GM21390 (cell line): Measurements from ENCODE around the gene AMOTL1.

ENCODE experiments used
- ATAC-seq: cut with Tn5 transposase; IDR thresholded peaks from one replicate; pipeline ENCODE4 v1.9.1; 2021; ENCODE audit not compliant: unreplicated experiment

AMOTL1 gene

DNA sequence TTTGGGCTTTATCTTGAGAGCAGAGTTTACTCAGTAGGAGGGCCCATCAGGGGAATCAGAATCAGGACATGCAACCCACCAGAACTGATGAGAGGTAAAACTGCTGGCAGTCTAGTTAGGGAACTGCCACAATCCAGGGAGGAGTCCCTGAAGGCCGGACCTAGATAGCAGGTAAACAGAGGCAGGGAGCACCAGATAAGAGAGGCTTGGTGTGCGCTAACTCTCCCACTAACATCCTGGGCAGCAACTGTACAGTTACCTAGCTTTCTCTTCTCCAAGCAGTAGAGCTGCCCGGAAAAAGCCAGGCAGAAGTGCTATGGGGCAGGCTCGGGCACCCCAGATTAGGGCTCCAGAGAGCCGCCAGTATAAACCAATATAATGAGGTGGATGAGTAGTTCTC, 865 bp upstream of the AMOTL1 start:
- ATAC-seq, result no peak

DNA sequence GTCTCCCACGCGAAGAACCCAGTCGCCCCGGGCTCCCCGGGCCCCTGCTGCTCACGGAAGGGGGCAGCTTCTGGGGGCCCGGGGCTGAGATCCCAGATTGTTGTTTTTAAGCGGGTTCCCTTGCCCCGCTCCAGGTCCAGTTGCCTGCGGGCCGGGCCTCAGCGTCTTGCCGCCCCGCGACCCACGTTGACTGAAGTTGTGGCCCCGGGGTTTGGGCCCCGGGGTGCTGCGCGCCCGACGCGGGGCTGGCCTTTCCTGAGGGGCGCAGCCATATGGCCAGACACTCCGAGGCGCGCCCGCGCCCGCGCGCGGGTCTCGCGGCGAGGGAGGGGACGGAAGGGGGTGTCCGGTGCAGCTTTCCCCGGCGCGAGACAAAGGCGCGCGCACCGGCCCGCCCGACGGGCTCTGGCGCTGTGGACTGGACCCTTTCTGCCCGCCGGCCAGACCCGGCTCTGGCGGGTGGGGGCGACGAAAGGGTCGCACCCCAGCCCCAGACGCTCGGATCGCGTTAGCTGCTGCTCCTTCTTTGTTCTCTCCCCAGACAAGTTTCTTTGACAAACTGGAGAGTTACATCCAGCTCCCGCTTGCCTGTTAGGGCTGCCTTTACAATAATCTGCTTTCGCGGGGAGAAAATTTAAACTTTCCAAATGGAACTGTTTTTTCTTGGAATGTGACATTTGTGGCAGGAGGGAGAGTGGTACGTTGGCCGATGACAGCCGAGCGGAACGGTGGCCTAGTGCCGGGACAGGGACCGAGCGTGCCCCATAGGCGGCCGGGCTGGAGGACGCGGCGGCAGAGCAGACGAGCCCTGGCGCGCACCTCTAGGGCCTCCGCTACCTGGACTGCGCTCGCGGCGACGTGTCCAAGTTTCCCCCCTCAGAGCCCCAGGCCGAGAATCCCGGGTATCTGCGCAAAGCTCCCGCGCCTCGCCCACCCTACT, 716 bp downstream of the AMOTL1 start:
- peak; percentile 22 for ATAC-seq

DNA sequence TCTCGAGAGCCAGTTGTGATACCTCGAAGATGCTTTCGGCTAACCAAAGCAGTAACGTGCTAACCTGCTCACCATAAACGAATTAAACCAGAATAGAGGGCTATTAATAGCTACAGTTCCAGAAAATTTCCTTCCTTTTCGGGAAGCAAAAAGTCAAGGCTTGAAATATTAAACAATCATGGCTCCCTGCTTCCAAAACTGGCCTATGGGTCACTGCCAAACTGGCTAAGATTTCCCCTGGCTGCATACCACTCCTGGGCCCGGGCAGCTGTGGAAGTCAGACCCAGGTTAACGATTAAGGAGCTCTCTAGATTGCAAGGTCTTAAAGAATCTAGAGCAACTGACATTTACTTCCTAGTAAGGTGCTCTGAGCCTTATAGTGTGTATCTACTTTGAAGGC, 1.7 kb downstream of the AMOTL1 start:
- no peak for ATAC-seq

DNA sequence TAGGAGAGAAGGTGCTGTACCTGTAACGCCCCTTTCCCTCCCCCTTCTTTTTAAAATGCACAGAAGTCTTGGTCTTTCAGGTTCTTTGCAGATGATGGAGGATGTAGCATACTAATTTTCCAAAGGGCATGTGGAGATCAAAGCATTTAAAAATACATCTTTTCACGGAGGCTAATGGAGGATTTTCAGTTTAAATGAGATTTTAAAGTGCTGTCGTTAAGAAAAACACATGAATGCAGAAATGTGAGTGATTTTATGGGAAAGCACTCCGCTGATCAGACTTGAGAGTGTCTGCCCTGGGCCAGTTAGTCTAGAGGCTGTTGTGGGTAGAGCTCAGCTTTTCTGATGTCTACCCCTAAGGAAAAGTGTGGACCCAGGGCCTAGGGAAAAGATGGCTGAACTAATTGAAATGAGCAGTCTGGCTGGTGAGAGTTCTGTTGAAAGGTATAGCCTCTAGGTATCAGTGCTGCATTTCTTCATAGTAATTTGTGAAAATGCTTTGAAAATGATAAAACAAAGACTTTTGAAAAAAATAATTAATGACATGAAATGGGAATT, 2.5 kb downstream of the AMOTL1 start:
- ATAC-seq, result no peak

DNA sequence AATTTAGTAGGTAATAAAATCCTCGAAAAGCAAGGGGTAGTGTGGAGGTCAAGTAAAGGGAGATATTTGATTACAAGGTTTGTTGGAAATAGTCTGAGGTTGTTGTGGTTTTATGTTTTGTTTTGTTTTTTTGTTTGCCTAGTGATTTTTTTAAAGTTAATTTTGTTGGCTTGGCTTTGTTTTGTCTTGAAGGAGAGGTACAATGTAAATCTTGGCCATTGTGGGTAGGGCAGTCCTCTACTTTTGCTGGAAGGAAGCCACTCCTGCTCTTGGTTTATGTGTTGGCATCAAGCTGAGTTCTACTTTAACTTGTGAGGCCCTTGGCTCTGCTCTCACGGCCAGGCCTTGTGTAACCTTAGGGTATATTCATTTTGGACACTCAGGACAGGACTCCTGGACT, 3.2 kb downstream of the AMOTL1 start:
- ATAC-seq, result no peak

DNA sequence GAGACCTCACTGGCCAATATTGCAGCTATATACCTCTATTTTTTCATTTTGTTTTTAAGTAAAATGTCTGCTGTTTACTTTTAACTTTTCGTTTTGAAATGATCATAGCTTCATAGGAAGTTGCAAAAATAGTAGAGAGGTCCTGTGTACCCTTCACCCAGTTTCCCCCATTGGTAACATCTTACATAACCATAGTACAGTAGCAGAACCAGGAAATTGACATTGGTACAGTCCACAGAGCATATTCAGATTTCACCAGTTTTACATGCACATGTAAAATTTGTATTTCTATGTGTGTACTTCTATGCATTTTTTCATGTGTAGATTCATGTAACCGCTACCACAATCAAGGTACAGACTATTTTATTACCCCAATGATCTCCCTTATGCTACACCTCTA, 3.8 kb downstream of the AMOTL1 start:
- ATAC-seq, result no peak

DNA sequence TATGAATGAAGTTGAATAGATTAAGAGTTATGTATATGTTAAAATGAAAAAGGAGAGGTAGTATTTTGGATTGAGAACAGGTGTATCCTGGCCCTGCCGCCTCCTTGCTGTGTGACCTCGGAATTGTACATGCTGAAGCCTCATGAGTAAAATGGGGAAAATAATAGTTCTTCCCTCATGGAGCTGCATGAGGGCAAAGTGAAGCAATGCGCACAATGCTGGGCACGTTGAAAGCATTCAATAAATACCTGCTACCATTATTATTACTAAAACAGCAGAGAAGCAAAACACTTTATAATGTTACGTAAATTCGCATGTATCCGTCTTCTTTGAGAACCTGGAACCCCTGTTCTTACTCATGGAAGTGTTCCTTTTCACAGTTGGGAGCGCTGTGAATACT, 5.7 kb downstream of the AMOTL1 start:
- no peak for ATAC-seq

DNA sequence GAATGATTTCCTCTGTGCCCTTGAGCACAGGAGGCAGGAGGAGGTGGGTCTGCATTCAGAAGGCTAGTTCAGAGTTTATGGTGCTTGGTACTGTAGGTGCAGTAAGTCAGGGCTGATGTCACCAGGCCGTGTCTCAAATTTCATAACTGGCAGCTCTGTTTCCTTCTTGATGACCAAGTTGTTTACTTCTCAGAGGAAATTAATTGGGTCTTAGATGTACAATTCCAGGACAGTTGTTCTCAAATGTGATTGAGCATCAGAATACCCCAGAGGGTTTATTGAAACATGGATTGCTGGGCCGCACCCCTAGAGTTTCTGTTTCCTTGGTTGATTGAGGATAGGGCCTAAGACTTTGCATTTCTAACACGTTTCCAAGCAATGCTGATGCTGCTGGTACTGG, 6.2 kb downstream of the AMOTL1 start:
- no peak for ATAC-seq

DNA sequence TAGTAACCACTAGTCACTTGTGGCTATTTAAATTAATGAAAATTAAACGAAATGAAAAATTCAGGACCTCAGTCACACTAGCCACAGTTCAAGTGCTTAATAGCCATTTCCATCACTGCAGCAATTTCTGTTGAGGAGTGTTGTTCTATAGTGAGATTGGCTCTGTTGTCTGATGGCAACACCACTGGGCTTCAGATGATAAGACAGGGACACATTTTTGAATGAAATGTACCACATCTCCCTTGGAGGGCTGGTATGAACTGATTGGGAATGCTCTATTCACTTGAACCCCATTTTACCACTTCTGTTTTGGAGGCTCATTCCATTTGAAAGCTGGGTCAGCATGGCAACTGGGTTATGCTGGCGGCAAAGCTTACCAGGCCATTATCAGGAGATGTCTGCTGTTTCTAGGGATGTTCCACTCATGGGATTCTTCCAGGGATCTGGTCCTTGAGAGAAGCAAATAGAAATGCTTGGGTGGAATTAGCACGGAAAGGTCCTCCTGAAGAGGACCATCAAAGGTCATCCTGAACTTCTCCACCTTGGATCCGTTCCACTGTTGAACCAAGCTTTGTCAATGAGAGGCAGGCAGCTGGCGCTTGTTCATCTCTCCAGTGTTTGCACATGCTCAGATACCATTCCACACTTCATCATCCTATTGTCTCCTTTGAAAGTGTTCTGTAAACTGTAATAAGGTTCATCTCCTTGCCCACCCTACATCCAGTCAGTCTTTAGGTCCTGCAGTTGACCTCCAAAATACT, 7.6 kb downstream of the AMOTL1 start:
- no peak for ATAC-seq

DNA sequence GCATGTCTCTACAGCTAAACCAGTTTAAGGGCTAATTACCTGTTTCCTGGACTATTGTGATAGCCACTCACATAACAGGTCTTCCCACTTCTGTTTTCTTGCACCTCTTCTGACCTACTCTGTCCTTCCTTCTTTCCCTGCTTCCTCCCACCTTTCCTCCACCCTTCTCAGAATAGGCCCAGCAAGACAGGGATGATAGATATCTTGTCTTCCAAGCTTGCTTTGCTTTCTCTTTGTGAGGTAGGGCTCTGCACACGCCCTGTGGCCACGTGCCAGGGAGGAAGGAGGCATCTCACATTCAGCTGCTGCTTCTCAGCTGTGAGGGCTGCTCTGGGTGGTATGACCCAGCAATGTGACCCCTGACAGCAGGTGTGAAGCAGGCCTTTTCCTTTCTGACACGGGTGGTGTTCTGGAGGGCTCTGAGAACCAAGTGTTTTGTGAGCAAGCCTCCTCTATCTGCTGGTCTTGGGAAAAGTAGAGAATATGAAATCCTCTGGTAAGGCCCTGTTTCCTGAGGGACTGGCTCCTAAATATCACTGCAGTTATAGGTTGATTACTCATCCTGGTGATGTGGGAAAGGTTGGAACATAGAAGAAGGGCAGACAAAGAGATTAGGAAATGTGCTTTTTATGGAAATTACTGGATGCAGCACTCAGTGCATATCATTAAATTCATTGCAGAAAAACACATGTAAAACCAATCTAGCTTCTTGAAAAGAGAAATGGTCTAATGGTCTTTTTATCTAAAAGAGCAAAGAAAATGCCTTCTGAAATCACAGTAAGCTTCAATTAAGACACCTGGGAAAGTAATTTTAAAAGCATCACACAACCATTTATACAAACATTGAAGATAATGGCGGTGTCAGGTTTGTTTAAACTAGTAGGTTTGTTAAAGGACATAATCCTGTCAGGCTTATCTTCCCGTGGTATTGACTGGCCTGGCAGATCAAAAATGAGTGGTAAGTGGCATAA, 8.5 kb downstream of the AMOTL1 start:
- ATAC-seq, result no peak

DNA sequence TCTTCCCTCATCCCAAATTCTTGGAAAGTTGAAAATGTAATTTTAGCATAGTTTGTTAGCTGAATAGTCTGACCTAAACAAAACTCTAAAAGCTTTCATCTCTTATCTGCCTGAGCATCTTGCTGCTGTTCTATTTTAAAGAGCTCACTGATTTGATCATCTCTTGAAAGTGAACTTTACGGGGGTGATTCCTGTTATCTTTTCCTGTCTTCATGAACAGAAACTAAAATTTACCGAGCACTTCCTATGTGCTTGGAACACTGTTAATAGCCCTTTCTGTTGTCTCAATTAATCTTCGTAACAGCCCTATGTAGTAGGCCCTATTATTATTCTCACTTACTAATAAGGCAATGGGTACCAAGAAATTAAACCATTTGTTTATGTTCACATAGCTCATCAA, 12.3 kb downstream of the AMOTL1 start:
- ATAC-seq, result no peak

DNA sequence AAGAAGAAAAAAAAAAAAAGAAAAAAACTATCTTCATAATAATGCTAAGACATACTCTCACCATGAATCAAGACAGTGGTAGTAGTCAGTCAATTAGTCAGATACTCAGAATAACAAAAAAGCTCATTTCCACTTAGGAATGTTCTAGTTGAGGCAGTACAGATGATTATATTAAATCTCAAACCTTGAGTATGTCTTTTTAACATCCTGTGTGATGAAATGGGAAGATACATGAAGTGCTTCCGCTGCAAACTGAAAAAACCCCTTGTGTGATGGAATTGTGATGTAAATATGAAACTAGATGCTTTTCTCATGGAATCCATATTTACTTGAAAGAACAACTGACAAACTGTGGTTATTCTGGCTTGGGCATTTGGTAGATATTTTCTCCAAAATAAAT, 13.7 kb downstream of the AMOTL1 start:
- no peak for ATAC-seq

DNA sequence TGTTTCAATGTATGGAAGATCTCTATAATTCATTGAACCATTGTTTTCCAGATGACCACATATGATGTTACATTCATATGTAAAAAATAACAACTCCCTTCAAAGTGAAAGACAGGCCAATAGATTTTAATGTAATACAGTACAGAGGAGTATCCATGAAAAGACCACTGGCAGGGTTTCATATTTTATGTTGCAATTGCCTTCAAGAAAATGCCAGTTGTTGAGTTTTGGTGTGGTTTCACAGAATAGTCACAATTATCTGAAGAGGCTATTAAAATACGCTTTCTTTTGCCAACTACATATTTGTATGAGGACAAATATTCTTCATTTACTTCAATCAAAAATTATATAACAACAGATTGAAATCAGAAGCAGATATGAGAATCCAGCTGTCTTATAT, 14.3 kb downstream of the AMOTL1 start:
- ATAC-seq, result no peak

DNA sequence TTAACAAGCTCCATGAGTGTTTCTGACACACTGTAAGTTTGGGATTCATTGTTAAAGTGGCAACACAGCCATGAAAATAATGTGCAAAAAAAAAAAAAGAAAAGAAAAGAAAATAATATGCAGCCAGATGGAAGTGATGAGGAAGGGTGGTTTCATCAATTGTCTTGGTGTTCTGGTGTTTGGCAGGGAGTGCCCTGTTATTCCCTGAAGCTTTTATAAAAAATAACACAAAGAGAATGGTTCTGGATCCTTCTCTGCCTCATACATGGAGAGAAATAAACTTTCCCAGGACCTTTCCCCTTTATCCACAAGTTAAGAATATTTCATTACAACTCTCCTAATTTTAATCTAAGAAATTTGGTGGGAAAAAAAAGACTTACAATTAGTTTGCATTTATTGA, 16.7 kb downstream of the AMOTL1 start:
- ATAC-seq, result no peak

DNA sequence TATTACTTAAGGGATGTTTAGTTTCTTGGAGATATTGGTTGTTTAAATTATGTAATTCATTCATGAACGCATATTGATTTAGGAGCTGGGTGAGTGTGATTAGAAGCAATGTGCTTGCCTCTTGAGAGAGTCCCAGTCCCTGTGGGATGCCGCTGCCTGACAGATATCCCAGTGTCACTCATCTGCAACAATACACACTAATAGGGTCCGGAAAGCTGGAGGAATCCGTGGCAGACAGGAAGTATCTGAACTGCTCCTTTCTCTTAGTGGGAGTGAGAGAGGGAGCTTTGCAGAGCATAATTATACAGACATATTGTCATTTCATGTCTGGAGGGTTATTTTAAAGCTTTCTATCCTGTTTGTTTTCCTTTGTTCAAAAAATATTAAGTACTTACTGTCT, 17.4 kb downstream of the AMOTL1 start:
- ATAC-seq, result no peak

DNA sequence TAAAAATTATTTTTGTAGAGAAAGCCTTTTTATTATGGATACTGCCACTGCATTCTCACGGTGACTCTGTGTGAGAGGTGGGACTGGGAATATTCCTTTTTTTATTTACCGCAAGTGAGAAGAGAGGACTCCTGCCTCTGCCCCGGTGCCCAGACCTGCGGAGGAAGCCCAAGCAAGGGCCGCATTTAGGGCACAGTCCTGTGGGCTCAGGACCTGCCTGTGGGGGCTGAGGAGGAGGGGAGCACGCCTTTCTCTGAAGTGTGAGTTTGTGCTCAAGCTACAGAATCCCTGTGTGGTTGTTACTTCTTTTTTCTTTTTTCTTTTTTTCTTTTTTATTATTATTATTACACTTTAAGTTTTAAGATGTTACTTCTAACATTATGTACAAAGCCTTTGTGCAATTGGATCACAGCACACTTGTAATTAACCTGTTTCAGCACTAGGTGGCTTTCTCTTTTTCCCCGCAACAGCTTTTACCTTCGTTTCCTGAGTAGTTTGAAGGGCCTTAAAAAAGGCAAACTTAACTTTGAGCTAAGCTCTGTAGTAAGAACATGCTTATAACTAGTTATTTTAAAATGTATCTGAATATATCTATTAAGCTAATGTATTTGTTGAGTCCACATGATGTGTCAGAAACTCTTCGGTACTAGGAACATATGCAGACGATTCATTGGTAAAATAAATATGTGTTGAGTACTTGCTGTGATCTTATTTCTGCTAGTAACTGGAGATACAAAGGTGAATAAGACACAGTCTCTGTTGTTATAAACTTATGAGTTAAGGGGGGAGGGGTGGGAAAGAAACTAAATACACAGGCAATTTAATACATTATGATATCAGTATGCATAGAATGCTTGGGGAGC, 18.3 kb downstream of the AMOTL1 start:
- ATAC-seq, result peak; percentile 74

DNA sequence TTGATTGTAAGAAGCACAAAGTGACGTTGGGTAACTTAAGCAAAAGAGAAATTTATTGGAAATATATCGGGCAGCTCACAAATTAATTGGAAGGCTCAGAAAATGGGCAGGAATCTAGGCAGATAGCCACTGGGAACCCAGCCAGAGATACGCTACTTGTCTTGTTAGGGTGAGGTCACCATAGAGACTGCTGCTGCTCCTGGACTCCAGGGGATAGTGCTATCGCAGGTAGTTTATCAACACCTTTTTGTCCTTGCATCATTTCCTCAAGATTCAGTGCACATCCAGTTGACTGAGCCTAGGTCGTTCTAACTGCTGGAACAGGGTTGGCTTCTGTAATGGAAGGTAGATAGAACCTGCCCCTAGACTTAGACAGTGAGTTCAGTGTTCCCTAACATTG, 19.6 kb downstream of the AMOTL1 start:
- no peak for ATAC-seq

DNA sequence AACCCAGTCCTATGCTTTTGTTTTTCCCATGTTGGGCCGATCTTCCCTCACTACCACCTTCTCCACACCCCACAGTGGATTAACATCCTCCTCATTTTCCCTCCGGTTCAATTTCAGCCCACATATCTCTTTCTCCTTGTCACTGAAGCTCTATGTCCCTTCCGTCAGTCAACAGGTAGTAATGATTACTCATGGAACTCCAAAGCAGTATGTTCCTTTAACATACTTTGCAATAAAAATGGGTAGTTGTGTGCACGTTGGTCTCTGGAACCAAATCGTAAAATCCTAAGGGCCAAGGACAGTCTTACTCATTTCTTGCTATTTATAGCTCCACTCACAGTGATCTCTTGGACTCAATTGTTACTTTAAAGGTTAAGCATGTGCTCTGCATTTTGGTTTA, 20.2 kb downstream of the AMOTL1 start:
- no peak for ATAC-seq

DNA sequence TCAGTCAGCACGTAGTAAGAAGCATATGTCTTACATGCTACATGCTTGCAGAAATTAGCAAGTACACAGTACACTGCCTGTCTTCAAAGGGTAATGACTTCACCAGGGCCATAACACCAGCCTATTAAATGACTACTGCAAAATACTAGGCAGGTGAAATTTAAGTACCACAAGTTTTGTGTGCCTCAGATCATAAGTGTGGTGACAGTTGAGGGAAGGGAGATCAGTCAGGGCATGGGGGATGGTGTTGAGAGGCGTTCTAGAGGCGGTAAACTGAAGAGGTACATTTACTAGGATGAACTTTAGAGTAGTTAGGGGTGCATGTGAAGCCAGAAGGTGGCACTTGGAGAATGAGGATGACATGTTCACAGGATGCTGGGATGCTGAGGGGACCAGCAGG, 22.0 kb downstream of the AMOTL1 start:
- ATAC-seq, result no peak

DNA sequence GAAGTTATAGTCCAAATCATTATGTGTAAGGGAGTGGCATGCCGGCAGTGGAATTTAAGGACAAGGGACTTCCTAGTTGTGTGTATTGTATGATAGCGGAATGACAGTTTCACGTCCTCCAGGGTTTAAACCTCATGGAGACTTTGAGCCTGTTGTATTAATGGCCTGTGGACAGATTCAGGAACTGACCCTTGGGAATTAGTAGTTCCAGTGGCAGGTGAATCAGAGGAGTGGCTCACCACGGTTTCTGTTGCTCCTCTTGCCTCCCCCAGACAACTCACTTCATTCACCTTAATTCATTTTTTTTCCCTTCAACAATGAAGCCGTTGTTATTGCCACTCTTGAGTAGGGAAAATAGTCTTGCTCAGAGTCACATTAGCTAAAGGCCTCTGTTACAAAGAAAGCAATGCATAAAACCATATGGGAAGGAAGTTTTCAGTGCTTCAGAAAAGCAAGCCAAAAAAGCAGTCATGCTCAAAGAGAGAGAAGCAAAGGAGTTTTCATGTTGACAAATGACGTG, 22.6 kb downstream of the AMOTL1 start:
- ATAC-seq, result no peak
